ENCODE results near the gene SENP3.

The SENP3 gene

DNA sequence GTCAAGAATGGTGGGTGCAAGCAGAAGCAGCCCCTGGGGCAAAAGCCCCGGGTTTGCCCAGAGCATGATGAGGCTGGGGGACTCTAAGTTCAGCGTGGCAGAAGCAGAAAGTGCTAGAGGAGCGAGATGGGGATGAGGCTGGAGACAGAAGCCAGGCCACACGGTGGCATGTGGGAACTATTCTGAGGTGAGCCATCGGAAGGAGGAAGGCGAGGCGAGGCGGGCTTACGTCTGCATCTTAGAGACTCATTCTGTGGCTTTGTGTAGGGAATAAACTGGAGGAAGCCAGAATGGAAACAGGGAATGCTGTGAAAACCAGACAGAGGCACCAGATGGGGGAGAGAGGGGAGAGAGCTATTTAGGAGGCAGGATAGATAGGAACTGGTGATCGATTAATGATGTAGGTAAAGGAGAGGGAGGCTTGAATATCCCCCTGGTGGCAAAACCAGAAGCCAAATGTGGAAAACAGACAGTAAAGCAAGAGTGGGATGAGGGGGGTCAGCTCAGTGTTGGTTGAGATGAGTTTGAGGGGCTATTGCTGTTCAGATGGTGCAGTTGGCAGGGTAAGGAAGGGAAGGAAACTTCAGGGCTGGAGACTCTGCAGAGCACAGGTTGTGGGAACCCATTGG is 6.3 kb upstream of the SENP3 start:
- H3K27ac ChIP-seq, result no peak overlapping the region
- no peak for DNase-seq (ENCODE audit: low read depth, low spot score)

DNA sequence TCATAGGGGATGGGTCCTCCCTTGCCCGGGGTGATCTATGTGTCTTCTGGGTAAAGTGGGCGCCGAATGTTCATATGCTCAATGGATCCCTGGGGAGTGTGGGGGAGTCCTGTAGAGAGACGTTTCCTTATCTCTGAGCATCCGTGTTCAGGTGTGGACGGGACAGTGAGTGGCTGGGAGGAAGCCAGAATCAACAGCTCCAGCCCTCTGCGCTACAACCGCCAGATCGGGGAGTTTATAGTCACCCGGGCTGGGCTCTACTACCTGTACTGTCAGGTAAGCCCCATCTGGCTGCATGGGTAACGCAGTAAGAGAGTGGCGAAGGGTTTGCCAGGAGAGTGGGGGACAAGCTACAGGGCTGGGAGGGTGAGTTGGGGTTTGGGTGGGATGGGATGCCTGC is 5.1 kb upstream of the SENP3 start:
- no peak for DNase-seq (ENCODE audit: low read depth, low spot score)
- no peak overlapping the region for H3K27ac ChIP-seq

GRCh38 chr17:7557147-7557764 is 4.5 kb upstream of the SENP3 start:
- H3K27ac ChIP-seq, result peak overlapping the region; percentile 70
- no peak for DNase-seq (ENCODE audit: low read depth, low spot score)

DNA sequence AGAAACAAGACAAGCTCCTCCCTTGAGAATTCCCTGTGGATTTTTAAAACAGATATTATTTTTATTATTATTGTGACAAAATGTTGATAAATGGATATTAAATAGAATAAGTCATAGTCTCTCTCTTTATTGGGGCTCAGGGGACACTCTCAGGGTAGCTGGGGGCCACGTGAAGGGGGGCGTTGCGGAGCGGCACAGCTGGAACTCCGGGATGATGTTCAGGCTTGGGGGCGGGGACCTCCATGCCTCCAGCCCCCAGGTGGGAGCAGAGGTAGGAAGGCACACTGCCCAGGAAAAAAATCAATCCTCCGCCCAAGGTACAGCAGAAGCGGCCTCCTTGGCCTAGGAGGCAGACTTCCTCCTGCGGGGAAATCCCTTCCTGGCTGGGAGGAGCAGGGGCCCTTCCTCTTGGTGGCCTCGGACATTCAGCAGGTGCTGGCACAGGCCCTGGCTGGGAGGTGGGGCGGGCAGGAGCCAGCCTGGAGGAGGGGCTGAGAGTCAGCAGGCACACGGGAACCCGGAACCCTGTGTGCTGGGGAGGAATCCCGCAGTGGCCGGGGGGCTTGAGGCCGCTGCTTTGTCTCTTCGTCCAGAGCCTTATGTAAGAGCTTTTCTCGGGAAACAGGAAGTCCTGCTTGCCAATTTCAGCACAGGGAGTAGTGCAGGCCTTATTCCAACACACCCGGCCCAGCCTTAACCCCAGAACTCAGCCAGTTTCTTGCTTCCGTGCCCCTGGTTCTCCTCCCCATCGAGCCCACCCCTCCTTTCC is 3.8 kb upstream of the SENP3 start:
- DNase-seq (ENCODE audit: low read depth, low spot score), result no peak
- peak overlapping the region; percentile 70 for H3K27ac ChIP-seq

- no peak for DNase-seq (ENCODE audit: low read depth, low spot score)
- H3K27ac ChIP-seq, result peak within 1 kb of the TSS; percentile 70
Observed at GRCh38 chr17:7558544-7559319, 3.0 kb upstream of the SENP3 start, which contains the start of gene TNFSF13. Gene TNFSF13, plus strand, starts transcription at chr17:7558750. Its CDS starts 290 bp downstream, at chr17:7559040.

- peak overlapping the region; percentile 70 for H3K27ac ChIP-seq
Observed at GRCh38 chr17:7559320-7560171, 2.2 kb upstream of the SENP3 start.

DNA sequence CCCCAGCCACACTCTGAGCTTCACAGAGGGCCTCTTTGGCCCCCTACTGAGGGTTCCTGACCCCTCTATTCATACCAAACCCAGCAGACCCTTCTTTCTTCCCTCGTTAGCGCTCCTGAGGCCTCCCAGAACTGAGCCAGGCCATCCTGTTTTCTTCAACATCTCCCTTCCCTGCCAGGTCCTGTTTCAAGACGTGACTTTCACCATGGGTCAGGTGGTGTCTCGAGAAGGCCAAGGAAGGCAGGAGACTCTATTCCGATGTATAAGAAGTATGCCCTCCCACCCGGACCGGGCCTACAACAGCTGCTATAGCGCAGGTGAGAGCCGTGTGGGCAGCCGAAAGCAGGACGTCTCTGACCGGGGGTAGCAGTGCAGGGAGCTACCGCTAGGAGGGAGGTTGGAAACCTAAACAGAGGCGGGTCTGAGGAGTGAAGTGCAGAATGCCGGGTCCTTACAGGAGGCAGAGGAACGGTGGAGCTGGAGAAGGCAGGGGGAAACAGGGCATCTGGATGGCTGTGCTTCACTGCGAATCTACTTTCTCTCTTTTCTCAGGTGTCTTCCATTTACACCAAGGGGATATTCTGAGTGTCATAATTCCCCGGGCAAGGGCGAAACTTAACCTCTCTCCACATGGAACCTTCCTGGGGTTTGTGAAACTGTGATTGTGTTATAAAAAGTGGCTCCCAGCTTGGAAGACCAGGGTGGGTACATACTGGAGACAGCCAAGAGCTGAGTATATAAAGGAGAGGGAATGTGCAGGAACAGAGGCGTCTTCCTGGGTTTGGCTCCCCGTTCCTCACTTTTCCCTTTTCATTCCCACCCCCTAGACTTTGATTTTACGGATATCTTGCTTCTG is 1.3 kb upstream of the SENP3 start:
- no peak for DNase-seq (ENCODE audit: low read depth, low spot score)

More at GRCh38 chr17:7559320-7560171, 2.2 kb upstream of the SENP3 start:
- DNase-seq (ENCODE audit: low read depth, low spot score), result no peak

GRCh38 chr17:7561028-7561575 is 617 bp upstream of the SENP3 start:
- DNase-seq (ENCODE audit: low read depth, low spot score), result no peak
- H3K27ac ChIP-seq, result peak overlapping the region; percentile 70

More for the DNA sequence above, 1.3 kb upstream of the SENP3 start:
- H3K27ac ChIP-seq, result peak overlapping the region; percentile 70

DNA sequence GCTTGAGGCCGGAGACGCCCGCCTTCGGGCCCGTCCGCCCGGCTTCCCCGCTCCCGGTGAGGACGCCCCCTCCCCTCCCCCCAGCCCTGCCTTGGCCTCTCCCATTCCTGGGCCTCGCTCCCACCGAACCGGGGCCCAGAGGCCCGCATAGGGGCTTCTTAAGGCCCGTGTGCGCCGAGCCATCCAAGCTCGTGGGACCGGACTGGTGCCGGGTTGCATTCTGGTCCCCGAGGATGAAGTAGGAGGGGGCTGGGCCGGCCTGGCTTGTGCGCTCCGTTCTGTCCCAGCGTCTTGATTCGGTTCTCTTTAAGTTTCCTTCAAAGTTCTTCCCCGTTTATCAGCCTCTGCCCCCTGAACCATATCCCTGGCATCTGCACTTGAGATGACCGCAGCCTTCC is 488 bp downstream of the SENP3 start:
- H3K27ac ChIP-seq, result peak overlapping the region; percentile 70

DNA sequence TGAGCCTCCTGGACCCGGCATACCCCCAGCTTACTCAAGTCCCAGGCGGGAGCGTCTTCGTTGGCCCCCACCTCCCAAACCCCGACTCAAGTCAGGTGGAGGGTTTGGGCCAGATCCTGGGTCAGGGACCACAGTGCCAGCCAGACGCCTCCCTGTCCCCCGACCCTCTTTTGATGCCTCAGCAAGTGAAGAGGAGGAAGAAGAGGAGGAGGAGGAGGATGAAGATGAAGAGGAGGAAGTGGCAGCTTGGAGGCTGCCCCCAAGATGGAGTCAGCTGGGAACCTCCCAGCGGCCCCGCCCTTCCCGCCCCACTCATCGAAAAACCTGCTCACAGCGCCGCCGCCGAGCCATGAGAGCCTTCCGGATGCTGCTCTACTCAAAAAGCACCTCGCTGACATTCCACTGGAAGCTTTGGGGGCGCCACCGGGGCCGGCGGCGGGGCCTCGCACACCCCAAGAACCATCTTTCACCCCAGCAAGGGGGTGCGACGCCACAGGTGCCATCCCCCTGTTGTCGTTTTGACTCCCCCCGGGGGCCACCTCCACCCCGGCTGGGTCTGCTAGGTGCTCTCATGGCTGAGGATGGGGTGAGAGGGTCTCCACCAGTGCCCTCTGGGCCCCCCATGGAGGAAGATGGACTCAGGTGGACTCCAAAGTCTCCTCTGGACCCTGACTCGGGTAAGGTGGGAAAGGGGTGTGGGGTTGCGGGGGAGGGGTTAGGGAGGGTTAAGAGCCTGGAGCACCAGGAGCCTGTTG is 1.6 kb downstream of the SENP3 start:
- no peak for DNase-seq (ENCODE audit: low read depth, low spot score)
- H3K27ac ChIP-seq, result no peak overlapping the region

More for the DNA sequence above, 488 bp downstream of the SENP3 start:
- DNase-seq (ENCODE audit: low read depth, low spot score), result no peak

- H3K27ac ChIP-seq, result no peak overlapping the region
- DNase-seq (ENCODE audit: low read depth, low spot score), result no peak
Observed at GRCh38 chr17:7569571-7569970, 7.9 kb downstream of the SENP3 start.

DNA sequence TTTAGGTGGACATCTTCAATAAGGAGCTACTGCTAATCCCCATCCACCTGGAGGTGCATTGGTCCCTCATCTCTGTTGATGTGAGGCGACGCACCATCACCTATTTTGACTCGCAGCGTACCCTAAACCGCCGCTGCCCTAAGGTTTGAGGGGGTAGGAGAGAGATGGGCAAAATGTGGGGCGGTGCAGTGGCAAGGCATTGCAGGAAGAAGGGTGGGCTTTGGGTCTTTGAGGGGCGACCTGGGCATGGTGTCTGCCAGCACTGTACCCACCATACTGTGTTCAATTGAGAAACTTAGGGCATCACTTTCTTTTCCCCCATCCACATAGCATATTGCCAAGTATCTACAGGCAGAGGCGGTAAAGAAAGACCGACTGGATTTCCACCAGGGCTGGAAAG is 8.6 kb downstream of the SENP3 start:
- no peak overlapping the region for H3K27ac ChIP-seq
- no peak for DNase-seq (ENCODE audit: low read depth, low spot score)

- peak overlapping the region; percentile 99 for H3K27ac ChIP-seq
- DNase-seq (ENCODE audit: low read depth, low spot score), result no peak
Observed at GRCh38 chr17:7572338-7572587, 10.5 kb downstream of the SENP3 start.

GRCh38 chr17:7572588-7573323 is 11.0 kb downstream of the SENP3 start:
- peak overlapping the region; percentile 99 for H3K27ac ChIP-seq
- peak; percentile 97 for DNase-seq (ENCODE audit: low read depth, low spot score)

DNA sequence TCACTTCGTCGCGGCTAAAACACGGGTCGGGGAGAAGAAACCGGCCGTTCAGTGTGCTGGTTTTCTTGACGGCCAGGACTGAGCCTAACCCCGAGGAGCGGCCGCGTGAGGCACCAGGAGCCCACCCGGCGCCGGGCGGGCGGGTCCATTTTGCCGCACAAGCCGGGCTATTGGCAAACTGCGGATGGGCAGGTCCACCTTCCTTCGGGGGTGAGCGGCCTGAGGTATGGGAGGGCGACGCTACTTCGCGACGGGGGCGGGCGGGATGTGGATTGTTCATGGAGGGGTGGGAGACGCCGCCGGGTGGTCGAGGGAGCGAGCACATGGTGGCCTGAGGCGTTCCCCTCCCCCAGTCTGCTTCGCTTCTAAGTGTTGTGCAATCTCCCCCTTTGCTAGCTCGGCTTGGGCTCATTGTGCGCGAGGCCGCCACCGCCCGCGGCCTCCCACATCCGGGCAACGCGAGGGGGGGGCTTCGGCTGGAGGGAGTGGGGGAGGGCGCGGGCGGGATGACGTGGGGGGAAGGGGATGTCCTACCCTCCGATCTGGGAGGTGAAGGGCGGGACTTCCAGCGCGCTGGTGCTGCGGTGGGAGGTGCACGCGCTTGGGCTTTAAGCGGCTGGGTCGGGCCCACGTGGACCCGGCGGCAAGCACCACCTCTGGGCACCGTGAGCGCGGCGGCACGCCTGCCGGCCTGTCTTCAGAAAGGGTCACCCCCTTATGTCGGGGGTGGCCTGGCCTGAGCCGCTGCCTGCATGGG is 11.8 kb downstream of the SENP3 start:
- DNase-seq (ENCODE audit: low read depth, low spot score), result no peak
- H3K27ac ChIP-seq, result peak overlapping the region; percentile 99

DNA sequence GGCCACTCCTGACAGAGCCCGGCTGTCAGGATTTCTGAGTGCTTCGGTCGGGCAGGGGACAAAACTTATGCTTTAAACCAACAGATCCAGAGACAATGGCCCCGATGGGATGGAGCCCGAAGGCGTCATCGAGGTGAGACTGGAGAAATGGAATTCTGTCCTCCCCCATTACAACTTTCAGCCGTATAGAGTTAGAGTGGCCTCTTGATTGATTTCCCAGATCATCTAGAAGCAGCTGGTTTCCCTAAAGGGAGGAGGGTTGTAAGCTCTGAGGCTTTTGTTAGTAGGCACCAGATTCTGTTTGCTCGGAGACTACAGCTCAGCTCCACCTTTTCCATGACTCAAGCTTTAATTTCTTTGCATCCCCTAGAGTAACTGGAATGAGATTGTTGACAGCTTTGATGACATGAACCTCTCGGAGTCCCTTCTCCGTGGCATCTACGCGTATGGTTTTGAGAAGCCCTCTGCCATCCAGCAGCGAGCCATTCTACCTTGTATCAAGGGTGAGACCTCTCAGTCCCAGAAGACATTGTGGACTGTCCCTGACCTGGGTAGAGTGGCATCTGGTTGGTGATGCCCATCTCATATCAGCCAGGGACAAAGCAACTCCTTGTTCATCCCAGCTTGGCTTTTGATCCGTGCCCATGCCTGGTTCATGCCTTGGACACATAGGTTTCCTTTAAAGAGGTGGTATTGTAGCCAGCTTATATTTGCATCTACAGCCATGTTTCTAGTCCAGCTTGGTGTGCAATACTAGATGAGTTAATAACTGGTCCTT is 12.6 kb downstream of the SENP3 start:
- DNase-seq (ENCODE audit: low read depth, low spot score), result no peak

More for the DNA sequence above, 12.6 kb downstream of the SENP3 start:
- peak overlapping the region; percentile 99 for H3K27ac ChIP-seq
